ENCODE results near the gene LIPI. TPM values are rescaled to one million over a fixed set of nuclear protein-coding genes. Genes with fewer than 3 reads are reported as not detected.
"Not testable (repeated sequence)": the region's sequence is repeated elsewhere in the genome, so short reads cannot be mapped to it uniquely, and the experiment has no call there.

Gene LIPI
- total RNA-seq, 4 donors from 2014 or later = 2.1 TPM; not detected in 3

GRCh38 chr21:14058995-14059627, 151.6 kb downstream of the LIPI start:
- H3K4me3 ChIP-seq; H3K4me1 ChIP-seq; H3K27me3 ChIP-seq; H3K27ac ChIP-seq; DNase-seq (ENCODE audit: low spot score in 2 of 2); H3K36me3 ChIP-seq: not testable (repeated sequence)
- peaks cover 0 to 10% (median 0%) of the 10 kb centered on the region in 4 donors for H3K9me3 ChIP-seq
- WGBS, 2 donors = 89 to 91% methylated on average over 9 to 12 of the region's 12 CpGs

Small RNA genes within 50 kb of the gene (small RNA-seq; reads per million reads assigned to genes)
- gene RF01518 (not detected), gene RNA5SP488 (not detected)

Other genes starting within 250 kb of the LIPI start
- 10 to 100 TPM in 3 of 4 donors, 1 to 10 TPM in 1; 8.8 to 28.5 (median 13.0) TPM for gene RBM11, start 5.2 kb upstream of the LIPI start, total RNA-seq
- 10 to 100 TPM; 19.4 to 32.4 (median 30.4) TPM for gene HSPA13, start 172.2 kb upstream of the LIPI start, total RNA-seq